Measurements from ENCODE around the gene MARCHF6.
"Not testable (repeated sequence)": the region's sequence is repeated elsewhere in the genome, so short reads cannot be mapped to it uniquely, and the experiment has no call there.

DNA sequence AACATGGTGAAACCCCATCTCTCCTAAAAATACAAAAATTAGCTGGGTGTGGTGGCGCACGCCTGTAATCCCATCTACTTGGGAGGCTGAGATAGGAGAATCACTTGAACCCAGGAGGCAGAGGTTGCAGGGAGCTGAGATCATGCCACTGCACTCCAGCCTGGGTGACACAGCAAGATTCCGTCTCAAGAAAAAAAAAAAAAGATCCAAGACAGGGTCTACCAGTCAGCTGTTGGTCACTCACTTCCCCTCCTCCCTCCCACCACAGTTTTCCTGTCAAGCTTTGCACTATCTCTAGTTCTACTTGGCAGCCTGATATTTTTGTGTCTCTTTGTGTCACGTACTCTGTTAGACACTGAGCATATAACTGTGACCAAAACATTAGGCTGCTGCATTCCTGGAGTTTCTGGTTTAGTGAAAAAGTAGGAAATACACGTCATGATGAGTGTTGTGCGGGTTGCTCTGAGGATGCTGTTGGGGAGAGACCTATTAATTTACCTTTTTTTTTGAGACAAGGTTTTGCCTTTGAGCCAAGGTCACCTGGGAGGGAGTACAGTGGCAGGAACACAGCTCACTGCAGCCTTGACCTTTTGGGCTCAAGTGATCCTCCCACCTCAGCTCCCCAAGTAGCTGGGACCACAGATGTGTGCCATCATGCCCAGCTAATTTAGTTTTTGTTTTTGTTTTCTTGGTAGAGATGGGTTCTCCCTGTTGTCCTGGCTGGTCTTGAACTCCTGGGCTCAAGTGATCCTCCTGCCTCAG, 39.3 kb downstream of the MARCHF6 start:
- TF ChIP-seq, protein P1, sequence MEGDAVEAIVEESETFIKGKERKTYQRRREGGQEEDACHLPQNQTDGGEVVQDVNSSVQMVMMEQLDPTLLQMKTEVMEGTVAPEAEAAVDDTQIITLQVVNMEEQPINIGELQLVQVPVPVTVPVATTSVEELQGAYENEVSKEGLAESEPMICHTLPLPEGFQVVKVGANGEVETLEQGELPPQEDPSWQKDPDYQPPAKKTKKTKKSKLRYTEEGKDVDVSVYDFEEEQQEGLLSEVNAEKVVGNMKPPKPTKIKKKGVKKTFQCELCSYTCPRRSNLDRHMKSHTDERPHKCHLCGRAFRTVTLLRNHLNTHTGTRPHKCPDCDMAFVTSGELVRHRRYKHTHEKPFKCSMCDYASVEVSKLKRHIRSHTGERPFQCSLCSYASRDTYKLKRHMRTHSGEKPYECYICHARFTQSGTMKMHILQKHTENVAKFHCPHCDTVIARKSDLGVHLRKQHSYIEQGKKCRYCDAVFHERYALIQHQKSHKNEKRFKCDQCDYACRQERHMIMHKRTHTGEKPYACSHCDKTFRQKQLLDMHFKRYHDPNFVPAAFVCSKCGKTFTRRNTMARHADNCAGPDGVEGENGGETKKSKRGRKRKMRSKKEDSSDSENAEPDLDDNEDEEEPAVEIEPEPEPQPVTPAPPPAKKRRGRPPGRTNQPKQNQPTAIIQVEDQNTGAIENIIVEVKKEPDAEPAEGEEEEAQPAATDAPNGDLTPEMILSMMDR (IDR thresholded peaks at IDR 0.05), result not testable (repeated sequence)
- TF ChIP-seq POLR2A (IDR thresholded peaks at IDR 0.05), result not testable (repeated sequence)

All from transverse colon (tissue), 3 donors.